Left lung (tissue), 10 donors: Measurements from ENCODE around the gene PDE11A. TPM values are rescaled to one million over a fixed set of nuclear protein-coding genes. Genes with fewer than 3 reads are reported as not detected.

Experiments used
- ATAC-seq: fragments of 200-7000 bp; cut with Tn5 transposase; one replicate; pipeline ENCODE4 v1.9.1; 2020; ENCODE audit warnings: moderate library complexity
- DNase-seq, 4 donors: peaks; one replicate each; pipeline ENCODE4 v3.0.0-alpha.2; 2013 to 2020
- H3K27ac ChIP-seq, 2 donors: fragments of 200-600 bp; sonication (generic) in 1 of 2; one replicate each; pipeline versions ENCODE4 v1.5.0 to v1.8.0; 2020 to 2021
- H3K27me3 ChIP-seq, 2 donors: fragments of 200-600 bp; sonication (generic) in 1 of 2; one replicate each; pipeline versions ENCODE4 v1.5.0 to v1.8.0; 2020 to 2021
- H3K36me3 ChIP-seq, 2 donors: fragments of 200-600 bp; sonication (generic) in 1 of 2; one replicate each; pipeline versions ENCODE4 v1.5.0 to v1.8.0; 2020 to 2021
- H3K4me1 ChIP-seq, 2 donors: fragments of 200-600 bp; one replicate each; pipeline ENCODE4 v1.8.0; 2021
- H3K4me3 ChIP-seq, 2 donors: fragments of 200-600 bp; sonication (generic) in 1 of 2; one replicate each; pipeline versions ENCODE4 v1.5.0 to v1.8.0; 2020 to 2021; ENCODE audit warnings: mild to moderate bottlenecking in 1 of 2
- H3K9me3 ChIP-seq, 2 donors: fragments of 200-600 bp; sonication (generic) in 1 of 2; one replicate each; pipeline versions ENCODE4 v1.5.0 to v1.8.0; 2020 to 2021
- intact Hi-C, 2 donors: fragments of 100-400 bp; cut with DNase I; formaldehyde crosslinking; loops; one replicate each; pipeline versions ENCODE4 v1.11.2 to v1.14.2; 2022
- polyA plus RNA-seq, 6 donors: library from polyadenylated mRNA; unstranded; fragments of 120-200 nt; gene quantifications; one replicate each; pipeline ENCODE4 v1.2.1, GENCODE V29; 2013; ENCODE audit not compliant: insufficient read length in 6 of 6
- total RNA-seq, 2 donors: library from RNA; stranded (reverse); fragmentation: NEBNext Ultra II Directional; extraction: Animal tissue kit (Norgen Biotek cat#: 25700); gene quantifications; one replicate each; pipeline ENCODE4 v1.2.1, GENCODE V29; 2021
- TF ChIP-seq, protein P1 (sequence below), 2 donors: fragments of 200-600 bp; sonication (generic) in 1 of 2; IDR thresholded peaks; one replicate each; pipeline versions ENCODE4 v1.5.0 to v1.8.0; 2021; ENCODE audit warnings: antibody characterized with exemption in 2 of 2
- donor health status: DM: no; HTN: yes; CAD: no.
- donor health status: DM: no; HTN: no; CAD: no.

The PDE11A gene
- total and polyA plus RNA-seq, 8 donors, result 0.24 to 0.73 (median 0.35) TPM

DNA sequence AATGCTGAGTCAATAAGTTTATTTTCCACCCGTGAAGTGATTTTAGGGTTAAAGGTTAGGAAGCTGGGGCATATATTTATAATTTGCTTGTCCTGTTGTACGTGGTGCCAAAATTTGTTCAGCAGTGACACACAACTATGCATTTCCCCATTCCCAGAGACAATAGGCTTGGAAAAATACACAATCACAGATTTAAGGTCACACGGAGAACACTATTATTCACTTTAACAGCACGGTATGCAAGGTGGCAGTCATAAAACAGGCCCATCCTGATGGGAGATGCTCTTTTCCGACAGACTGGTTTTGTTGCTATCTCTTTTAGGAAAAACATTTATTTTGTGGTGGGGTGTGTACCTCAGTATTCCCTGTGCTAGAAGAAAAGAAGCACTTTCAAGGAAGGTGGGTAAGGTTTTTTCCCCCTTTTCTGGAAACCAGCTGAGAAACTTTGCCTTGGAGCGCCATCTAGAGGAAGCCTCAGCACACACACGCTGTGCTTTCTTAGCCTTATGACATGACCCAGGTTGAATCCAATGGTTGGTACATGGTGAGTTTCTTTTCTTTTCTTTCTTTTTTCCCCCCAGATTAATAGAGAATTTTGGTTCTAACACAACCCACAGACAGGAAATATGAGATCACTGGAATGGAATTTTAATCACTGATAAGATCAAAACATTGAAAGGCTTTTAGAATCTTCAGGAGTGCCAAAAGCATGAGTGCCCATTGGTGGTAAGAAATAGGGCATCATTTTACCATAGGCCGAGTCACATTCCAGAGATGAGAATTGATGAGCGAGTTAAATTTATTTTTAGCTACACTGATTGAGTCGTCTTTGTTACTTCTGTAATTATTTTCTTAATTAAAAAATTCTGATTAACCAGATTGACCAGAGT, 347.9 kb downstream of the PDE11A start:
- no peaks in the 10 kb centered on the region for H3K36me3 ChIP-seq
- no peak overlapping the region for H3K27ac ChIP-seq
- no peaks in the 10 kb centered on the region for H3K27me3 ChIP-seq
- intact Hi-C loops, result loop anchor here in 1 of 2 donors (10.0 kb wide), 2 partner anchors 240 to 390 kb away; no protein-coding TSS in a partner anchor
- no peaks in the 10 kb centered on the region for H3K4me1 ChIP-seq
- ATAC-seq (peak; percentile 88), DNase-seq (peak in 2 of 4 donors; percentile 56 to 65)
- H3K4me3 ChIP-seq, result no peak overlapping the region
- no peaks in the 10 kb centered on the region for H3K9me3 ChIP-seq
- TF ChIP-seq, protein P1, sequence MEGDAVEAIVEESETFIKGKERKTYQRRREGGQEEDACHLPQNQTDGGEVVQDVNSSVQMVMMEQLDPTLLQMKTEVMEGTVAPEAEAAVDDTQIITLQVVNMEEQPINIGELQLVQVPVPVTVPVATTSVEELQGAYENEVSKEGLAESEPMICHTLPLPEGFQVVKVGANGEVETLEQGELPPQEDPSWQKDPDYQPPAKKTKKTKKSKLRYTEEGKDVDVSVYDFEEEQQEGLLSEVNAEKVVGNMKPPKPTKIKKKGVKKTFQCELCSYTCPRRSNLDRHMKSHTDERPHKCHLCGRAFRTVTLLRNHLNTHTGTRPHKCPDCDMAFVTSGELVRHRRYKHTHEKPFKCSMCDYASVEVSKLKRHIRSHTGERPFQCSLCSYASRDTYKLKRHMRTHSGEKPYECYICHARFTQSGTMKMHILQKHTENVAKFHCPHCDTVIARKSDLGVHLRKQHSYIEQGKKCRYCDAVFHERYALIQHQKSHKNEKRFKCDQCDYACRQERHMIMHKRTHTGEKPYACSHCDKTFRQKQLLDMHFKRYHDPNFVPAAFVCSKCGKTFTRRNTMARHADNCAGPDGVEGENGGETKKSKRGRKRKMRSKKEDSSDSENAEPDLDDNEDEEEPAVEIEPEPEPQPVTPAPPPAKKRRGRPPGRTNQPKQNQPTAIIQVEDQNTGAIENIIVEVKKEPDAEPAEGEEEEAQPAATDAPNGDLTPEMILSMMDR (IDR thresholded peaks at IDR 0.05), result peak; percentile 78 to 82

DNA sequence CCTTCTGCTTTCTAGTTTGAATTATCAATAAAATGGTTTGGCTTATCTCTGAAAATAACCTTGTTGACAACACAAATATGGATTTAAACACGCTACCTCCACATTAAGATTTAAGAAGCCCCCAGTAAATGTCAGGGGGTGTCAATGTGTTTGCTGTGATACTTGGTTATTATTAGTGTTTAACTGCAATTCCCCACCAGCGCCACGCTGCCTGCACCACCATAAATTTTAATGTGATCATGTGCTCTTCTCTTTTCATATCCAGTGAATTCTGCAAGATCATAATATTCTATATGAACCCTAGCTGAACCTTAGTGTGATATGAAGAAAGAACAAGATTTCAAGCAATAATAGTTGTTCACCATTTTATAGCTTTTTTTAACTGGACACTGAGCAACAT, 349.3 kb downstream of the PDE11A start:
- TF ChIP-seq, protein P1 (IDR thresholded peaks at IDR 0.05), result no peak
- Histone ChIP-seq H3K27me3 (no peaks in the 10 kb centered on the region), H3K27ac (no peak overlapping the region), H3K4me3 (no peak overlapping the region), H3K36me3 (no peaks in the 10 kb centered on the region), H3K9me3 (no peaks in the 10 kb centered on the region), H3K4me1 (no peaks in the 10 kb centered on the region)
- intact Hi-C loops, result loop anchor here in 1 of 2 donors (10.0 kb wide), 2 partner anchors 238 to 388 kb away; no protein-coding TSS in a partner anchor
- ATAC-seq, result no peak
- no peak for DNase-seq

DNA sequence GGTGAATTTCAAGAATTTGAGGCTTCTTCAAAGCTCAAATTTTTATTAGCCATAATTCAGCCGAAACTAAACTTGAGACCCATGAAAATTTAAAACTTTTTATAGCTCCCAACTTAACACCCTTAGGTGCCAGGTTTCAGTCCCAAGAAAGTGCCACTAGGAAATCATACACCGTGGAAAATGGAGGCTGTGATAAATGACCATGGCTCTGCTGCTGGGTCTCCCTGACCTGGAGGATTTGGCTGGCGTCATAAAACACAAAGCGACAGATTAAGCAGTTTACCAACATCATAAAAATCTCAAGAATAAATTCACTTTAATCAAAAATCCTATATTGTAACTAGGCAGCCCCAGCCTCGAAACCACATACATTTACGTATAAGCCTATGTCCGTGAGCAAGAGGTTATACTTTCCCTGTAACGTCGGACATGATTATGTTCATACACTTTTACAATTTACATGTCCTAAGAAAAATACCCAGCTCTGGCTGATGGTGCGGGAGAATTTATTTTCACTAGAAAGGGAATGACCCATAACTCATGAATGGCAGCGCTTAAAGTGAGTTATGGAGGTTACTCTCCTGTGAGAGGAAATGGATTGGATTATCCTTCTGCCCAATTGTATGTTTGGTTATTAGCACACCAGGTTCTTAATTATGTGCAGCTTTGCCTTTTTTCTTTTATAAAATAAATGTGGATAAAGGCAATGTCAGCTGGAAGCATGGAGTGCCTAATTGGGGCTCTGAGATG, 350.6 kb downstream of the PDE11A start:
- ATAC-seq (no peak), DNase-seq (no peak)
- no peaks in the 10 kb centered on the region for H3K36me3 ChIP-seq
- H3K4me3 ChIP-seq, result no peak overlapping the region
- TF ChIP-seq, protein P1 (IDR thresholded peaks at IDR 0.05), result no peak
- no peaks in the 10 kb centered on the region for H3K9me3 ChIP-seq
- no peak overlapping the region for H3K27ac ChIP-seq
- no peaks in the 10 kb centered on the region for H3K4me1 ChIP-seq
- intact Hi-C loops, result loop anchor here in 1 of 2 donors (10.0 kb wide), 2 partner anchors 237 to 387 kb away; no protein-coding TSS in a partner anchor
- H3K27me3 ChIP-seq, result no peaks in the 10 kb centered on the region

DNA sequence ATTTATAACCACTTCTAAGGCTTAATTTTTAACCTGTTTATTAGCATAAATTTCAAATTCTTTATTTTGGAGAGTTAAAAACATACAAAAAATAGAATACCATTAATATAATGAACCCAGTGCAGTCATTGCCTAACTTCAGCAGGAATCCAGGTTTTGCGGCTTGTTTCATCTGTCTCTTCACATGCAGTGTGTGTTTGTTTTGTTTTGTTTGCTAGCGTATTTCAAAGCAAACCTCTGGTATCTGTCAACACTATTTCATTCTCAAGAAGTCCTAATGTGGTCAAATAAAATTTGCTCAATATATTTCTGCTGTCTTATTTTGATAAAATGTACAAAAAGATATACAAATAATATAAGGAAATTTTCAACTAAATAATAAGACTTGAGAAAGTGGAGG, 351.5 kb downstream of the PDE11A start:
- intact Hi-C loops, result loop anchor here in 1 of 2 donors (10.0 kb wide), 2 partner anchors 236 to 386 kb away; no protein-coding TSS in a partner anchor
- Histone ChIP-seq H3K27ac (no peak overlapping the region), H3K4me3 (no peak overlapping the region), H3K4me1 (no peaks in the 10 kb centered on the region), H3K9me3 (no peaks in the 10 kb centered on the region), H3K27me3 (no peaks in the 10 kb centered on the region), H3K36me3 (no peaks in the 10 kb centered on the region)
- ATAC-seq, result no peak
- TF ChIP-seq, protein P1 (IDR thresholded peaks at IDR 0.05), result no peak
- DNase-seq, result no peak
